Amygdala (tissue), 56 donors: Measurements from ENCODE around the gene JMJD1C.
A peak's percentile ranks its signal among the peaks of the same experiment; 100 is the strongest.

ENCODE experiments used
- DNase-seq, 56 donors: peaks; one replicate each; lab custom pipeline; 2025; lab: John Stamatoyannopoulos, UW

JMJD1C gene

DNA sequence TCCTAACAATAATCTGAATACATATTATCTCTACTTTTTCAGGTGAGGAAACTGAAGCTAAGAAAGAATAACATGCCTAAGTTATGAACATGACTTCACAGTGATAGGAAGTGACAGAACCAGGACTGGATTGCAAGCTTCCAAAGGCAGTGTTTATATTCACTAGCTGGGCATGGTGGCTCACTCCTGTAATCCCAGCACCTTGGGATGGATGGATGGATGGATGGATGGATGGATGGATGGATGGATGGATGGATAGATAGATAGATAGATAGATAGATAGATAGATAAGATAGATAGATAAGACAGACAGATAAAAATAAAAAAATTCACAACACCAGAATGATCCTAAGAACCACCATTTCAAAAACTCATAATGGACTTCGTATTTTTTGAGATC lies 18.2 kb upstream of the JMJD1C start:
- no peak for DNase-seq

DNA sequence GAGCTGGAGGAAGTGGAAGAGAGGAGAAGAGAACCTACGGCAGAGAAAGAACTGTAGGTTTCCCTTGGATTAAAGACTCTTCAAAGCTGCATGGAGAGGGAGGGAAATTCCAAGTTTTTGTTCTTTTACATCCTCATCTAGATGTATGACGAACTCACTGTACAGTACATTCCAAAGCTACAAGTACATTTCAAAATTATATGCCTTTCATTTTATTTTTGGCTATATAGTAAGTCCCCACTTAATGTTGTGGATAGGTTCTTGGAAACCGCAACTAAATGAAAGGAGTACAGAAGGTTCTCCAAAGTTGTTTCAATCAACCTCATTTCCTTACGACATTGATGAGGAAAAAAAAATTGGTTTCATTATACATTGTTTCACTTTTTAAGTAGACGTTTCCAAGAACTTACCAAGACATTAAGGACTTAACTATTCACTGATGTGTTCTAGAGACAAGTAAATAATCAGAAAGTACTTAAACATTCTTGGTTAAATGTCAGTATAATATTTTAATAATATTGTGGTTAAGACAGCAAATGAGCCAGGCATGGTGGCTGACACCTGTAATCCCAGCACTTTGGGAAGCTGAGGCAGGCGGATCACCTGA lies 16.1 kb upstream of the JMJD1C start:
- DNase-seq, result no peak

DNA sequence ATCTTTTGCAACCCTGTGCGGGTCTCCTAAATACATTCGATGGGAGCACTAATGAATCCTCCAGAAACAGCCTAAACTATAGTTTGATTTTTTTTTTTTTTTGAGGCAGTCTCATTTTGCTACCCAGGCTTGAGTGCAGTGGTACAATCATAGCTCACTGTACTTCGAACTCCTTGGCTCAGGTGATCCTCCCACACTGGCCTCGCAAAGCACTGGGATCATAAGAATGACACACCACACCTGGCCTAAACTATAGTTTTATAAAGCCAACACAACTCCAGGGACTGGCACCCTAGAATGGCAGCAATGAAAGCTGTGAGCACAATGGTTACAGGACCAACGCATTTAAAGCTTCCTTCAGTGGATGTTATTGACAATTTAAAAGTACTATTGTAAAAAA lies 14.5 kb upstream of the JMJD1C start:
- no peak for DNase-seq

DNA sequence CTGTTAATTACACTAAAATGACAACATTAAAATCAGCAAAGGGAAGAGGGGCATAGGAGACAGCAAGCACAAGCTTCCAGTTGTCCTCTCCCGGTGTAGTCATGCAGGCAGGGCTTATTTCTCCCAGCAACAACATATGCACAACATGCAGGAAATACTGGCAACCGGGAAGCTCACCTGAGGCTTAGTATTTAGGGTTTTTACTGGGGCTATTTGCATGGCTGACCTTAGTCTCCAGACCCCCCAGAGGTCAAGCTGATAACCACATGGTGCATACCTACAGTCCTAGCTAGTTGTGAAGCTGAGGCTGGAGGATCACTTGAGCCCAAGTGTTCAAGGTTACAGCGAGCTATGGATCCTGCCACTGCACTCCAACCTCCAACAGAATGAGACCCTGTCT lies 12.8 kb upstream of the JMJD1C start:
- DNase-seq, result no peak

DNA sequence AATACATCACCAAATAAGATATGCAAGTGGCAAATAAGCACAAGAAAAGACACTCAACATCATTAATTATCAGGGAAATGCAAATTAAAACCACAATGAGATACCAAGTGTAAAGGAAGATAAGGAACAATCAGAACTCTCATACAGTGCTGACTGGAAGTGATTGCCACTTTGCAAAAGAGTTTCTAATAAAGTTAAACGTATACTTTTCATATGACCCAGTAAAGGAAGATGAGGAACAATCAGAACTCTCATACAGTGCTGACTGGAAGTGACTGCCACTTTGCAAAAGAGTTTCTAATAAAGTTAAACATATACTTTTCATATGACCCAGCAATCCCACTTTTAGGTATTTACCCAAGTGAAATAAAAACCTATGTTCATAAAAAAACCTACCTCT lies 12.2 kb upstream of the JMJD1C start:
- no peak for DNase-seq

DNA sequence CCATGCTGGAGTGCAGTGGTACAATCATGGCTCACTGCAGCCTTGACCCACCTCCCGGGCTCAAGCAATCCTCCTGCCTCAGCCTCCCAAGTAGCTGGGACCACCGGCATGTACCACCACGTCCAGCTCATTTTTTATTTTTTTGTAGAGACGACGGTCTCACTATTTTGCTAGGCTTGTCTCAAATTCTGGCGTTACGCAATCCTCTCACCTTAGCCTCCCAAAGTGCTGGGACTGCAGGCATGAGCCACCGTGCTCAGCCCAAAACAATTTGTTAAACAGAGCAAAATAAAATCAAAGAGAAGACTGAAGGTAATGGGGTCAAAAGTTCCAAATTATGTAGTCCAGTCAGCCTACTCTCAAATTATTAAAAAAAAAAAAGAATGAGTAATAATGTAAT lies 8.7 kb upstream of the JMJD1C start:
- no peak for DNase-seq

DNA sequence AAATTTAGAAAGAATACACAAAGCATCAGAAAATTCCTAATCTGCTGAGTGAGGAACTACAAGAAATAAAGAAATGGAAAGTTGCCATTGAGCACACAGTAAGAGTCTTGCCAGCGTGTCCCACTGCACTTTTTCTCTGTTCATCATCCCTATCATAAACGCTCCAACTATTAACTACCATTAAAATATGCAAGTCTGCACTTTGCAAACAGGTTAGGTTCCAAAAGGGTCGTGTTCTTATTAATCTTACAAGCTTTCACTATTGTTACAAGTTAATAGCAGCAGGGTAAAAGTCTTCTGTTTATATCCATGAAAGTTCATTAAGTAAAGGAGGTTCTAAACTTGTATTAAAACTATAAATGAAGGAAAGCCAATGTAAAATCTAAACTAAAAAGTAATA lies 5.2 kb upstream of the JMJD1C start:
- DNase-seq, result no peak

DNA sequence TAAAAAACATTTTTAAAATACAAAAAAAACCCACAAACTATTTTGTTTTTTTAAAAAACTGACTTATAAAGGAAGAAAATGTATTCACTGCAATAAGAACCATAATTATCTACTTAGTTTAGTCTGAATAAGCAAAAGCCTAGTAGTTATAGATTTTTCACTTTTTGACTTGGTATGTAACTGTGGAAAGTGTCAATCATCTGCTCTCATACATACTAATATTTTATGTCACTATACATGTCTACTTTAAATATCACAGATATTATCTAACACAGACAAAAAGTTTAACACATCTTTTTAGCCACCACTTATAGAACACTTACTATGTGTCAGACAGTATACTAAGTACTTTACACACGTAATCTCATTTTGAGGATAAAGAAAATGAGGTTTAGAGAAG lies 3.2 kb upstream of the JMJD1C start:
- no peak for DNase-seq

DNA sequence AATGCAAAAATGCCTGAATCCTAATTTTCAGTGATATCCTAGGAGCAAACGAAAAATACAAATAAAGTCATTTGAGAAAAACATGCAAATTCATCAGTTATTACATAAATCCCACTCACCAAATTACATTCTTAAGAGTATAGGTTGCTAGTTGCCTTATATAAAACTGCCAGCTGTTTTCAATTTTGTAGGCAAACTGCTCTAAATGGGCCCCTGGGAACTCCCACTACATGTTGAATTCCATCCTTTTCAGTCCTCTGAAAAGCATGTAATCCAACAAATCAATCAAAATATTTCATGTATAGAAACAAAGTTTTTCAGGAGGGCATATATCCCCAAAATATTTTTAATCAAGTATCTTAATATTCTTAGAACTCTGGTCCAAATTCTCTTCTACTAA lies 2.1 kb upstream of the JMJD1C start:
- DNase-seq, result no peak

DNA sequence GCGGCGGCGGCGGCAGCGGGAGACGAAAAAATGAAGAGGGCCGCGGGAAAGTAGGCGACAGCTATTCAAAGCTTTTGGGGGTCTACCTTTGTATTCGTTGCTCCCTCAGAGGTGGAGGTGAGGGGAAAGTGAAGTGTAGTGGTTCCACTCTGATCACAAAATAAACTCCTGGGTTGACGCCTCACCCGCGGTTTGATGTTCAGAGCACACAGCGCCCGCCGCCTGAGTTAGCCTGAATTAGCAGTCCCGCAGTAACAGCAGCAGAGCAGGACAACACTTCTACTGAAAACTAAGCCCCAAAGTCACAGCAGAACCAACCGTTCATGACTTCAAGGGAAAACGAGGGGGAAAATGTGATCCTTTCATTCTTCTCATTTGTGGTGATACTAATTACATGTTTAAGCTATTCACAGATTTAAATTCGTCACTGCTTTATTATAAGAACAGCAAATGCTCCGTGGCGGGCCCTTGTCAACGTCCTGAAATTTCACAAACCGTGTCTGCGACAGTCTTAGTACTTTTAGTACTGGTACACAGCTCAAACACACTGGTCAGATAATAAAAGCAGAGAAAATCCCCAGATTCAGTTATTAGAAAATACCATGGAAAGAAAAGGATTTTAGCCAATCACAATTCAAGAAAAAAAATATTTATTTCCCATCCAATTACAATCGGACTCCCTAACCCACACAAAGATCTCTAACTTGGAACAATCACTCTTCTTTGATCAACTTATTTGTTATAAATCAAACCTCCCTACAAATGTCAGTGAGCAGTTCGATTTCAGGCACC lies 563 bp upstream of the JMJD1C start:
- peak in 40 of 56 donors; percentile 16 to 77 (median 50) for DNase-seq

DNA sequence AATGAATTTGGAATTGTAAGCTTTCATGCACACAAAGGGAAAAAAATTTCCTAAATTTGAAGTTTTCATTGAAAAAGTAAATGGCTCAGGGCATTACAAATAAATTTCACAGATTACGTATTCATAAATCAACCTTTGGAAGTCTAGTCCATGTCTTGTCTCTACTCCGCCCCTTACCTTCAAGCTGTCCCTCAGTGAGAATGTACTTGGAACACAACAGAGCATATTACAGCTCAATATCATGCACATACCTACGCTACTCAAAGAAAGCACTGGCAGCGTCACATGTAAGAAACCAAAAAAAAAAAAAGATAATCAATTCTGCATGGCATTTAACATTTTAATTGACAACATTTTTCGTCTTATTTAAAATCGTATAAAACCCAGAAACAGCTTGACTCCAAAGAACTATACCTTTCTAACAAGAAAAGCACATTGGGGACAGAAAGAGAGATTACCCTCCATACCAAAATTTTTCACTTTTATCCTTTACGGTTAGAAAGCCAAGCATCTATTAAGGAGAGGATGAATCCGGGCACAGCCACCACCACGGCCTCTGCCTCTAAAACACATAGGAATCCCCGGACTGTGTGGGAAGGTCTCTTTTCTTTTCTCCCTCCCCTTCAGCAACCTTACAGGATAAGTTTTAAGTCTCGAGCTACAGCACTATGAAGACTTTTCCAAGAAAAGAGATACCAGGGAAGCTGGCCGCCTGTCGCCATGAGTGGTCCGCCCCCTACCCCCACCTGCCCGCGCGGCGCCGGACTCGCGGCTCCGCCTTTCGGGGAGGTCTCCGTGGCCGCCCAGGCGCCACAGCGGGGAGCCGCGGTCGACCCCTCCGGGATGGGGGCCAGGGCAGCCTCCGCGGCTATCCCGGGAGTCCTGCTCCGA lies 1.1 kb downstream of the JMJD1C start:
- peak in 12 of 56 donors; percentile 24 to 77 (median 39) for DNase-seq

DNA sequence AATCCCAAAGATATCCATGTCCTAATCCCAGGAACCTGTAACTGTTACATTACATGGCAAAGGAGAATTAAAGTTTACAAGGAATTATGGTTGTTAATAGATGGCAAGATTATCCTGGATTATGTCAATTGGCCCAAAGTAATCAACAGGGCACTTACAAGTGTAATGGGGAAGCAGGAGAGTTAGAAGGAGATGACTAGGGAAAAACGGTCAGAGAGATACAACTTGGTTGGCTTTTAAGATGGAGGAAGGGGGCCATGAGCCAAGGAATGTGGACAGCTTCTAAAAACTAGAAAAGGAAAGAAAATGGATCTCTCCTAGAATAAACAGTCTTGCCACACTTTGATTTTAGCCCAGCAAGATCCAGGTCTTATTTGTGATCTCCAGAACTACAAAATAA lies 3.3 kb downstream of the JMJD1C start:
- no peak for DNase-seq

DNA sequence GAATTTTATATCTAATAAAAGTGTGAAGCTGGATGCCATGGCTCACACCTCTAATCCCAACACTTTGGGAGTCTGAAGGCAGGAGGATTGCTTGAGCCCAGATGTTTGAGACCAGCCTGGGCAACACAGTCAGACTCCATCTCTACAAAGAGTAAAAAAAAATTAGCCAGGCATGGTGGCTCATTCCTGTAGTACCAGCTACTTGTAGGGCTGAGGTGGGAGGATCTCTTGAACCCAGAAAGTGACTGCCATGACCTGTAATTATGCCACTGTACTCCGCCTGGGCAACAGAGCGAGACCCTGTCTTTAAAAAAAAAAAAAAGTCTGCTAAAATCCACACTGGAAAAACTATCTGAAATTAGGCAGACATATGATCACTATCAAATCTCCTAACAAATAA lies 7.6 kb downstream of the JMJD1C start:
- no peak for DNase-seq

DNA sequence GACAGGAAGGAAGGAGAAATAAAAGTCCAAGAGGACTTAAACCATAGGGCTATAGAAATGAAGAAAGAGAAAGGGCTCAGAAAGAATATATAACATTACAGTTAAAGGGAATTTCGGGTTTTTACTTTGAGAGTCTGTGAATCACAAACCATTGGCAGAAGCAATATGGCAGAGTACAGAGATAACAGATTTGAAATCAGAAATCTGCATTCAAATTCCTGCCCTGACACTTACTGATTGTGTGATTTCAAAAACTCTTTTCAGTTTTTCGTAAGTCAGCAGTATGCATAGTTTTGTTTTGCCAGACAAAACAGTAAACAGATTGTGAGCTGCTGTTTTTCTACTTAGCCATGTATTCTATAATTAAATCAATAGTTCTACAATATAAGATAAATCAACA lies 8.2 kb downstream of the JMJD1C start:
- no peak for DNase-seq

DNA sequence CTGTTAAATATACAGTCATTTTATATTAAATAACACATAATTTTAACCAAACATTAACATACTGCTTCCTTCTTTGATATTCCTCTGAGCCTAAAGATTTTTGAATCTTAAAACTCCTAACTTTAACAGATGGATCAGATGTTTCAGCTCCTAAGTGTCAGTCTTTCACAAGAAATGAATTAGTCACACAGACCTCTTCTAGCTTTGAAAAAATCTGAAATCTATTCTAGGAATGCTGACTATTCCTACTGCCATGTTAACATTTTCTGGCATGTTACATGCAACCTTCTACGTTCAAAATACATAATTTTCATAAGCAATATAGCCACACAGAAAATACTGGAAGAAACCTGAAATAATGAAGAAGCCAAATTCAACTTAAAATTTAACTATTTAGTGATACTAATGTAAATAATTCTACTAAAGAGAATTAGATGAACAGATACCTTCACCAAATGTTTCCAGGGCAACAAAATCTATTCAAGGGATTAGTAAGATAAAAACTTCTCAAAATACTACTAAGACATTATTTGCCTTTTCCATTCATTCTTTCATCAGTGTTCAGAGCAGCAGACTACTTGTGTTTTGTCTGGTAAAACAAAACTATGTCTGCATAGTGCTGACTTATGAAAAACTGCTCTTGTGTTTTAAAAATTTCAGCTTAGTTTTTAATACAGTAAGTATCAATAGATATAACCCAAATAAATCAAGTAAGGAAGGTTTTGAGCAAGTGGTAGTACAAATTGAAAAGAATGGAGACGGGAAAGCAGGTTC lies 9.2 kb downstream of the JMJD1C start:
- no peak for DNase-seq

DNA sequence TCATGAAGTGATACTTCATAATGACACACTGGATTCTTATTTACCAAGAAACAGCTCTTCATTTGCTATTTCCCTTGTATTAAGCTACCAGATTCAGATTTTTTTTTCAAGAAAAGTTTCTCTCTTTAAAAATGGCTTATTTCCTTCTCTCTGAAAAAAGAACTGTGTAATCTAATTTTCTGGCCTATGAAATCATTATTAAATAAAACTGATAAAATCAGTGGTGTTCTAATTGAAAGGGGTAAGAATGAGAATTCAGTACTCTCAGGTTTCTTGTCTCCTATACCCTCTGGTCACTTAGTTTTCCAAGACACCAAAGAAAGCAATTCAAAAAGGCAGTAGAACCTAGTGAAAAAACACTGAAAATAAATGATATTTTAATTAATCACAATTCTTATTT lies 10.3 kb downstream of the JMJD1C start:
- DNase-seq, result no peak

DNA sequence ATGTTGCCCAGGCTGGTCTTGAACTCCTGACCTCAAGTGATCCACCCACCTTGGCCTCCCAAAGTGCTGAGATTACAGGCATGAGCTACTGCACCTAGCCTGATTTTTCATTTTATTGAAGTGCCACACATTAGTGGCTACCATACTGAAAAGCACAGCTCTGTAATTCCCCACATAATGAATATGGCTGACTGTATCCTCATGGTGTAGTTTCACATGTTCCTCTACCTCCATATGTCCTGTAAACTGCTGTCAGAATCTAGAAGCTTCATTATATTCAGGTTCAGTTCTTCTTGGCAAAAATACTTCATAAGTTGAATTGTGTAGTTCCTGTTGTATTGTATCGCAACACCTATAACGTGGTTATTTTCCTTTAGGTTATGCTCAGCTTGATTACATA lies 11.1 kb downstream of the JMJD1C start:
- no peak for DNase-seq

DNA sequence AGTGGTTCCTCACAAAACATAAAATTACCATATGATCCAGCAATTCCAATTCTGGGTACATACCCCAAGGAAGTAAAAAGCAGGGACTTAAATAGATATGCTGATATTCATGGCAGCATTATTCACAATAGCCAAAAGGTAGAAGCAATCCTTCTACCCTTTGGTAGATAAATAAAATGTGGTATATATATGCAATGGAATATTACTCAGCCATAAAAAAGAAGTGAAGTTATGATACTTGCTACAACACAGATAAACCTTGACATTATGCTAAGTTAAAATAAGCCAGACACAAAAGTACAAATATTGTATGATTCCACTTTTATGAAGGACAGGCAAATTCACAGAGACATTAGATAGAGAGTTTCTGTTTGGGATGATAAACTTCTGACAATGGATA lies 13.3 kb downstream of the JMJD1C start:
- no peak for DNase-seq

DNA sequence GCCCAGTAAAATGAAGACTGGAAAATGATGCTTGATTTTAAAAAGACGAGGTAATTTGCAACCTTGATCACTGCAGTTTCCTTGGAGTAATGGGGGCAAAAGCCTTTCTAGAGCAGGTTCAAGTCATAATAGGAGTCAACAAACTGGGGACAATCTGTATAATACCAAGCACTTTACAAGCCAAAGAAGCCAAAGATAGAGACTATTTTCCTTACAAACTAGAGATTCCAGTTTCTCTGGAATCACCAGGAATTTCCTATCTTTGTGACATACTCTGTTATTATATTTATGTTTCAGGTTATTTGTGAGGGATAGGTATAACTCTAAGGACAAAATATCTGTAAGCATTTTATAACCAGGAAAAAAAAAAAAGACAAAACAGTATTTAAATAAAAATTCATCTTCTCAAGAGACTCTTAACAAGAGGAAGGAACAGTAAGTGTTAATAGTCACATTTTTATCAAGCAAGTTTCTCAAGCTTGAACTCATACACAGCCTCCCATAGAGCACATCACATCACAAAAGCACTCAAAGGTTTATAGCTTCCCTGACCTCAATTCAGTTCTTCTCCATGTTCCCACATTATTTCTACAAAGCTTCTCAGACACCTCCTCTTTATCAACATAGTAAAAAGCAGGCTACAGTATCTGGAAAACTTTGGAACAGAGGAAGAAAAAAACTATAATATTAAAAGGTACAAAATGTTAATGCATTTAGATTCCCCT lies 18.9 kb downstream of the JMJD1C start:
- DNase-seq, result no peak

DNA sequence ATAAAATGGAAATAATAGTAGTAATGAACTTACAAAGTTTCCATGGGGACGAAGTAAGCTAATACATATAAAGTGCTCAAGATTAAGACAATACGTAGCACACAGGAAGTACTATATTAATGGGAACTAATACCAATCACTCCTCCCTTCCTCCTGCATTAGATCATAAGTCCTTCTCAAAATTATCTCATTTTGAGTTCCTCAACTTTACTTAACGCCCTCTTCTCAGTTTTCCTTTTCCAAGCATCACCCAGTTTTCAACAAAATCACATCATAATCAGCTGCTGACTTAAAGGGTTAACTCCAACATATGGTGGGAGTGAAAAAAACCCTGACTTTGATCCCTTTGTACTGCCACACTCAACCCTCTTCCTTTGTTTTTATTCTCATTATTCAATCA lies 24.4 kb downstream of the JMJD1C start:
- no peak for DNase-seq
